SH-SY5Y (cell line): ENCODE results near the gene EVX2.

Experiments used
- GATA2 ChIP-seq: IDR thresholded peaks from 2 replicates; pipeline ENCODE4 v1.6.1; 2011; ENCODE audit warnings: mild to moderate bottlenecking, low read depth, low read length
- GATA3 ChIP-seq: IDR thresholded peaks from 2 replicates; pipeline ENCODE4 v1.6.1; 2011; ENCODE audit warnings: low read depth, mild to moderate bottlenecking, low read length, moderate library complexity

Gene EVX2

DNA sequence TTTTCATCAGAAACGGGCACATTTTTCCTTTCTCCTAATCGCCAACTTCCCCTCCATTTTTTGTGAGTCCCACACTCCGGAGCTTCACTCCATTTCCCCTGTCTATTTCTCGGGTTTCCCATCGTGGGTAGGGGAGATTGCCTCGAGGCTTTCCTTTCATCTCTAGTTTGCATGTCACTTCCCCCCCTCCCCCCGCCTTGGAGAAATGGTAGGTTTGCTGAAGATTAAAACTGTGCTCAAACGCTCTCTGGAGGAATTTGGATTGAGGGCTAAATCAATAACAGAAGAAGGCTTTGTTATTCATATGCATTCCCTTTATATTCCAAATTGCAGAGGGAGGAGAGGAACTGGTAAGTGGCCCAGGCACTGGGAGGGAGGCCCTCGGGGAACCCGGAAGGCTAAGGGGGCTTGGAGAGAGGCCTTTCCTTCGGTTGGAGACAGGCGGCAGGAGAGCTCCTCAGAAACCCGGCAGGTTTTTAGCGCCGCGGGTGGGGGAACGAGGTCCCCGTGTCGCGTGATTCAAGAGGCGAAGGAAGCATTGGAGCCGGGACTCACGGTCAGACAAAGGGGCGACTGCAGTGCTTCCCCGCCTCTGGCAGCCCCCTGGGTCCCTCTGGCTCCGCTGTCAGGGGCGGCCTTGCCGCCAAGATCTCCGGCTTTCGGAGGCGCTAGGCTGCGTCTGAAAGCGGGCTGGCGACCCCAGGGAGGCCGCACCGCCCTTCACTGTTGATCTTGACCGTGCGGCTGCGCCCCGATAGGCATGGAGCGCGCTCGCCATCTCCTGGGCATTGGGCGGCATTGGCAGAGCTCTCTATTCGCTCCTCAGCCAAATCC lies 13.4 kb upstream of the EVX2 start:
- TF ChIP-seq GATA2 (no peak; the same call in 1 of the 2 replicates), GATA3 (no peak)

DNA sequence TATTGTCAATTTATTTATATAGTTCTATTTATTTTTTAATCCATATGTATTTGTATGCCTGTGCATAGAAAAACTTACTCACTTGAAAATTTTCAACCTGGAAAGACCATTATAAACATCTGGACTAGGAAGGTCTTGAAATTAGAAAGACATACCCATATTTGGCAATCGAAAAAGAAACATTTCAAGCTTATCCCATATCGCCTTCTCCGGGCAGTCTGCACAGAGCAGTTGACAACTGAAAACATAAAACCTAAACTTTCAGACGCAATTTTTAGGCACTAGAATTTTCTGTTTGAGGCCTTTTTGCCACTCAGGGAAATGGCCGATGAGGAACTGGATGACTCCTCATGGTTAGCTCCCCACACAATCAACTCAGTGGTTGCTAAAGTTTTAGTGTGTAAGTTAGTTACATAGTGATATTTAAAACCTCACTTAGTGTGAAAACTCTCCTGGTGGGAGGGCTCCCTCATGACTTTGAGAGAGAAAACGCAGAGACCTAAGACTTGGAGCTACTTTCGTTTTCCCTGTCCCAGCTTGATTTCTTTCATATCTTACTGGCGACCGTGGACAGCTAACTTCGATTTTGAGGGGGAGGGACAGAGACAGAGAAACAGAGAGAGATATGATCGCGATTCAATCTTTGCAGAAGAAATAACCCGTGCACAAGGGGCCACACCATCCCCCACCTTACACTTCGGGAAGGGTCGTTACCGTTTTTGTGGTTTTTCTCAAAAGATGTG lies 12.7 kb upstream of the EVX2 start:
- TF ChIP-seq GATA2 (no peak), GATA3 (no peak)

DNA sequence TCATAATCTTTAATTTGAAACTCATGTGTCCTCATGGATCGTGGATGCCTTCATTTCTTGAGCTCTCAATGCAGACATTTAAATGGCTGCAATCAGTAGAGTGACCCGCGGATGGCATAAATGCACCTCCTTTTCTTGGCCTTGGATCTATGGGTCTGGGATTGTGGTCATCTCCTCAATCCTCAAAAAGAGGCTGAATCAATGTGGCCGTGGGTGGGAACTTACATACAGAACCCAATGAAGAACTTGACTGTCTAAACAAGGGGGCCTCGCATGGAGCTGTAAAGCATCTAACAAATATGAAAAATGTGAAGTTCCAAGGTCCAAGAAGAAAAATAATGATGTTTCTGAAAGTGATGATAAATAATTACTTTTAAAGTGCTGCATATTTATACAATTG lies 11.7 kb upstream of the EVX2 start:
- TF ChIP-seq GATA3 (no peak), GATA2 (no peak)

DNA sequence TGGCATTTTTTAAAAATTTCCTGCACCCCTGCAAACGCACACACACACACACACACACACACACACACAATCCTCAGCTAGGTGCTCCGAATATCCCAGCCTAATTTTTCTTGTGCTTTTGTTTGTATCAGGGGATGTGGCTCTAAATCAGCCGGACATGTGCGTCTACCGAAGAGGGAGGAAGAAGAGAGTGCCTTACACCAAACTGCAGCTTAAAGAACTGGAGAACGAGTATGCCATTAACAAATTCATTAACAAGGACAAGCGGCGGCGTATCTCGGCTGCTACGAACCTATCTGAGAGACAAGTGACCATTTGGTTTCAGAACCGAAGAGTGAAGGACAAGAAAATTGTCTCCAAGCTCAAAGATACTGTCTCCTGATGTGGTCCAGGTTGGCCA lies 10.6 kb upstream of the EVX2 start:
- TF ChIP-seq GATA2 = no peak

DNA sequence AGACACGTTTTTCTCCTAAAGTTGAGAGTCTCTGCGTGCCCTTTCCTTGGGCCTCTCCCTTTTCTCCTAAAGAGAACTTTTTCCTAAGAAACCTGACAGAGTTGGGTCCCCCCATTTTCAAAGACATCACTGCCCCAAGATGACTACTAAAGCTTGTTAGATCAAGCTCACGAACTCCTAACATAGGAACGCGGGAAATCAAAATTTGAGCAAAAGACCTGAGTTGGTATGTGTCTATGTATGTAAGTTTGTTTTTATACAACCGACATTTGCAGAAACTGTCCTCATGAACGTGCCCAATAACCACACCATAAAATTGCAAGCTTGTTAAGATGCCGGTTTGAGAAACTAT lies 10.1 kb upstream of the EVX2 start:
- TF ChIP-seq GATA3 (no peak), GATA2 (no peak)

DNA sequence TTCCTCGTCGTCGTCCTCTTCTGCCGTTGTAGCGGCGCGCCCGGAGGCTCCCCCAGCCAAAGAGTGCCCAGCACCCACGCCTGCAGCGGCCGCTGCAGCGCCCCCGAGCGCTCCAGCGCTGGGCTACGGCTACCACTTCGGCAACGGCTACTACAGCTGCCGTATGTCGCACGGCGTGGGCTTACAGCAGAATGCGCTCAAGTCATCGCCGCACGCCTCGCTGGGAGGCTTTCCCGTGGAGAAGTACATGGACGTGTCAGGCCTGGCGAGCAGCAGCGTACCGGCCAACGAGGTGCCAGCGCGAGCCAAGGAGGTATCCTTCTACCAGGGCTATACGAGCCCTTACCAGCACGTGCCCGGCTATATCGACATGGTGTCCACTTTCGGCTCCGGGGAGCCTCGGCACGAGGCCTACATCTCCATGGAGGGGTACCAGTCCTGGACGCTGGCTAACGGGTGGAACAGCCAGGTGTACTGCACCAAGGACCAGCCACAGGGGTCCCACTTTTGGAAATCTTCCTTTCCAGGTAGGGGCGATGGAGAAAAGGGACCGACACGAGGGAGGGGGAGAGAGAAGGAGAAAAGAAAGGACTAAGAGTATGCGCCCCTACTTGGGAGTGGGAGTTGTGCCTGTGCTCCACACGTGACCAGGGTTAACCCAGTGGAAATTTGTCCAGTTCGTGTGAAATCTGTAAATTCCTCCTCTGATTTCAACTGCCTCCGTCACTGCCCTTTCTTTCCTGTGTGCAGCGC lies 9.6 kb upstream of the EVX2 start:
- TF ChIP-seq GATA3 (no peak), GATA2 (no peak)

DNA sequence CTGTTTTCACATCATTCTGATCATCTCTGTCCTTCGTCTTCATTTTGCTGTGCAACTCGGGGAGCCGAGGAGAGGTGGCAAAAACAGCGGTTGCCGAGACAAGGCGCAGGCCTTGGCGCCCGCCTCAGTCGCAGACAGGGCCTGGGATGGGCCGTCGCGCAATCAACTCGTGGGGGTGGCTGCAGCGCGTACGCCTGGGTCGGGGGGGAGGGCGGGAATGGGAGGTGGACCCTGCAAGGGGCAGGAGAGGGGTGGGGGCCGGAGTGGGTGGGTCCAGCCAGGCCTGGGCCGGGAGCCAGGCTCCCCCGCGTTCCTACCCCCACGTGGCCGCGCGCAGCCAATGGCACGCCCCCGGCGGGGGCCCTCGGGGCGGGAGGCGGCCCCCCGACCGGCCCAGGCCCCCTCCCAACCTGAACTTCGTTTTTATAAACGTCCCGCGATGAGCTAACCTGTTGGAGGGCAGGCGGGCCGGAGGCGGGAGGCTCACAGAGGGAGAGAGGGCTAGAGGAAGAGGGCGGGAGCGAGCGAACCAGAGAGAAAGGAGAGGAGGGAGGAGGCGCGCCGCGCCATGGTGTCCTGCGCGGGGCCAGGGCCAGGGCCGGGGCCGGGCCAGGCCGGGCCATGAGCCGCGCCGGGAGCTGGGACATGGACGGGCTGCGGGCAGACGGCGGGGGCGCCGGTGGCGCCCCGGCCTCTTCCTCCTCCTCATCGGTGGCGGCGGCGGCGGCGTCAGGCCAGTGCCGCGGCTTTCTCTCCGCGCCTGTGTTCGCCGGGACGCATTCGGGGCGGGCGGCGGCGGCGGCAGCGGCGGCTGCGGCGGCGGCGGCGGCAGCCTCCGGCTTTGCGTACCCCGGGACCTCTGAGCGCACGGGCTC lies 8.7 kb upstream of the EVX2 start, which contains the start of gene HOXD13:
TSS of gene HOXD13 (plus strand) at position 452 of the 875 bp plus-strand sequence. CDS start at position 622, 170 bp downstream.
- TF ChIP-seq GATA3 (no peak), GATA2 (no peak)

DNA sequence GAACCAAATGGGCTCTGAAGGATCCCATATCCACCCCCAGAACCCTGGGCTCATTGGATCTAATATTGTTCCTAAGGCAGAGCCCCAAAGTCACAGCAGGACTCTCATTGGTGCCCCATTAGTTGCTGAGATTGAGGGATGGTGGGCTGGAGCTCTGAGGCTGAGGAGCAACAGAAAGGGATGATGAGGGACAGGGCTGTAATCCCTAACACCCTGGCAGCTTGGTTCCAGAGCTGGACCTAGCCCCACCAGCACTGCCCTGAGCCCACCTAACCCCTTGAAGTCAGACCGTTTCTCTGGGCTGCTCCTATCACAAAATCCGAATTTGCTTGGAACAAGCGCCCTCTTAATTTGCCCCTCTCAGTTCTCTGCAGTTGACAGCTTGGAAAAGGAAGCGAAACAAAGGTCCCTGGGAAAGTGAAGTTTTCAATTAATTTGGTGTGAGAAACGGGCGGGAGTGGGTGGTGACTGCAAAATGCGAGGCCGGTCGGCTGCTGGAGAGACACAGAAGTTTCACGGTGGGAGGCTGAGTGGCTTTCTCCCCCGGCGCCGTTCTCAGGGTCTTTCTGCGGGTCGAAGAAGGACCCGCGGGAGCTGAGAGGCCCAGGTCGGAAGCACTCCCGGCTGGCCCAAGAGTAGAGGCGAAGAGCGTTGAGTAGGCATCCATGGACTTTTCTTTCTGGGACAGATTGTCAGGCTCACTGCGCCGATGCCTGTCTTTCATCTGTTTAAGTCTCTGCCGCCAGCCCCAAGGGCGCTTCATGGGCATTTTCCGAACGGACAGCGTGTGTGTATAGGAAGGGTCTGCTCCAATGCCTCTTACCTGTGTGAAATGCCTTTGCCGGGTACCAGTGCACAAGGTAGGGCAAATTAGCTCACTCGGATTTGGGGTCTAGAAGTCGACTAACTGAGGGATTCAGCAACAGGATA lies 7.8 kb upstream of the EVX2 start:
- TF ChIP-seq GATA3 = no peak
- TF ChIP-seq GATA2 = no peak

DNA sequence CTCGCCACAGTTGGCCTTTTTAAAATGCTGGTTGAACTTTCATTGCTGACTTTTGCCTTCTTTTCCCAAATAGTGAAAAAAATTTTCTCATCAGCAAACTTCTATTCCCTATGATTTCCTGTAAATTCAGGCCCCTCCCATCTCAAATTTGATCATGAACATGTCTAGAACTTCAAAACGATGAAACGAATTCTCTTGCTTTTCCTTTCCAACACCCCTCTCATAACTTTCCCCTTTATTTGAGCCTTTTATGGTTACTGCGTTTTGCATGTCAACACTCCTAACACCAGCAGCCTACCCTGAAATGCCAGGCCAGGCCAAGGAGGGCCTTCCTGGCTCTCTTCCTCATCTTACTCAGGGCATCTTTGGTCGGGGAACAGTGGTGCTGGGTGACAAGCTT lies 7.1 kb upstream of the EVX2 start:
- no peak for TF ChIP-seq GATA3
- TF ChIP-seq GATA2 = no peak

DNA sequence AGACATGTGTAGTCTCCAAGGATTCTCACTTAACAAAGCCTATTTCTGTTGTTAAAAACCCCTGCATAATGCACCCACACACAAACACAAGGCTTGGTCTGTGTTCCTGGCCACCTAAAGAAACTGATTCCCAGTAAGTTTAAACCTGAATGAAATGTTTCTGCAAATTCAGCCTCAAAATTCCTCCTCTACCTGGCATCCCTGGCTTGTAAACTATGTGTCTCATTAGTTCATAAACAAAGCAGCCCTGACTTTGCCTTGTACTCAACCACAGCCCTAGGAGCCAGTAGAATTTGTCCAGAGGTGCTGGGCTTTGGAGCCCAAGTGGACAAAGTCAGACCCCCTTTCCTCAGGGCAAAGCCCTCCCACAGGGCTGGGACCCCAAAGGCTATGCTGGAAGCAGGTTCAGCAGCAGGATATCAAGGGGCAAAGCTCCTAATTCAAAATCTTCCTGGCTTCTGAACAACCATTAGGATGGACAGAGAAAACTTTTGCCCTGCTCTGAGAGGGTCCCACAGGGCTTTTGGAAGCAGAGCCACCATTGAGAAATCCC lies 6.2 kb upstream of the EVX2 start:
- no peak for TF ChIP-seq GATA2
- TF ChIP-seq GATA3 = no peak

DNA sequence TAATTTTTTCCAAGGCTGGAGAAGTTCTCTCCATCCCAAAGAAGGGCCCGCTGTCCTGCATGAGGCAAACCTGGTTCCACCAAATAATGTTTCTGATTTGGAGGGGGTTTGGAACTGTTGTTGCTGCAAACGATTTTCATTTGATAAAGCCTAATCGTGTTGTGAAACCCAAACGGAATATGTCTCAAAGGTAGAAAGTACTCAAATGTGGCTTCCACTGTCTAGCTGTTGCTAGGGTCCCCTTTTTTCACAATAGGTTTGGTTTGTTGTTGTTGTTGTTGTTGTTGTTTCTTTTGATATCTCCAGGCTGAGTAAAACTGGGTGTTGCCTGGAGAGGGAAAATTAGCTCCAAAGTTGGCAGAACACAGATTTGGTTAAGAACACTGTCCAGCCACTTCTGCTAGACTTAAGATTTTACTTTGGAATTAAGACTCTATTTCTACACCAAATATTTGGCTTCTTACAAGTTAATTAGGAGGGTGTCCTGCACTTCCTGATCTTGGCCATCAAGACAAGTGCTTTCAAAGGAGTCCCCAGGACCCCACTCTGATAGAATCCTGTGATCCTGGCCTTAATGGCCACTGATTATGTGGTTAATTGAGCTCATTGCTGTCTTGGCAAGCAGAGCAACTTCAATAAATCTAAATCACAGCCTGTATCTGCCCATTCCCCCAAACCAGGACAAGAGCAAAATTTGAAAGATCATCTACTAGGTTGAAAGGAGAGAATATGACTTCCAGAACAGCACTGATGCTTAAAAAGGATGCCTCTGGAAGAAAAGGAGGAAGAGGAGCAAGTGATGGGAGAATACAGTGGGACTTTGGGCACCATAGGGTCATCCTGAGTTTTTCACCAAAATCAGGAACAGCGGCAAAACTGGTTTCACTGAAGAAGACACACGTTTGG lies 5.4 kb upstream of the EVX2 start:
- TF ChIP-seq GATA2 (no peak), GATA3 (no peak)
